OCI-LY3 (cell line): Measurements from ENCODE around the gene FOXK2.

Experiments used
- H2AFZ ChIP-seq: fragments of 200-600, 300-600 bp; shearing (Covaris generic); 2 replicates; pipeline ENCODE4 v1.6.0; 2014; ENCODE audit warnings: antibody characterized with exemption, low read depth, low read length
- H3K27ac ChIP-seq: fragments of 200-600, 300-600 bp; sonication (generic); 2 replicates; pipeline ENCODE4 v1.5.1; 2014; ENCODE audit warnings: mild to moderate bottlenecking, low read length, moderate library complexity, mixed read lengths
- H3K27me3 ChIP-seq: fragments of 200-600, 300-600 bp; sonication (generic); 2 replicates; pipeline ENCODE4 v1.6.1; 2014; ENCODE audit warnings: low read depth, low read length, mixed read lengths
- H3K36me3 ChIP-seq: fragments of 200-600, 300-600 bp; sonication (generic); replicated peaks from 2 replicates; pipeline ENCODE3; 2014; ENCODE audit warnings: low read depth, low read length, mixed read lengths
- H3K4me1 ChIP-seq: fragments of 300-600, 200-600 bp; sonication (generic); 2 replicates; pipeline ENCODE4 v1.6.1; 2014; ENCODE audit warnings: low read length, mixed read lengths
- H3K4me2 ChIP-seq: fragments of 200-600, 300-600 bp; sonication (generic); 2 replicates; pipeline ENCODE4 v1.6.1; 2014; ENCODE audit warnings: low read length, mixed read lengths
- H3K4me3 ChIP-seq: fragments of 300-600, 200-600 bp; sonication (generic); 2 replicates; pipeline ENCODE4 v1.5.1; 2014; ENCODE audit warnings: antibody characterized with exemption, mild to moderate bottlenecking, low read length, moderate library complexity
- H3K79me2 ChIP-seq: fragments of 300-600, 200-600 bp; shearing (Covaris generic); 2 replicates; pipeline ENCODE4 v1.6.1; 2014; ENCODE audit warnings: mild to moderate bottlenecking, low read length, mixed read lengths
- H3K9ac ChIP-seq: fragments of 300-600, 200-600 bp; shearing (Covaris generic); 2 replicates; pipeline ENCODE4 v1.6.0; 2014; ENCODE audit warnings: mild to moderate bottlenecking, low read length, moderate library complexity
- H3K9me3 ChIP-seq: fragments of 200-600, 300-600 bp; shearing (Covaris generic); 2 replicates; pipeline ENCODE4 v1.6.1; 2014; ENCODE audit warnings: low read length, mixed read lengths; ENCODE audit not compliant: insufficient read depth
- H4K20me1 ChIP-seq: fragments of 200-600, 300-600 bp; sonication (generic); 2 replicates; pipeline ENCODE4 v1.6.1; 2016; ENCODE audit warnings: low read length, mixed read lengths; ENCODE audit not compliant: insufficient read depth
- CTCF ChIP-seq: fragments of 200-600, 300-600 bp; sonication (generic); IDR thresholded peaks from 2 replicates; pipeline ENCODE4 v1.5.1; 2014; ENCODE audit warnings: antibody characterized with exemption, low read length, low read depth
- EZH2phosphoT487 ChIP-seq: fragments of 200-600 bp; shearing (Covaris generic); IDR thresholded peaks from 2 replicates; pipeline ENCODE4 v1.6.1; 2018; ENCODE audit warnings: antibody characterized with exemption, mixed run types, low read depth

Gene FOXK2

GRCh38 chr17:82590216-82590615 lies 70.7 kb downstream of the FOXK2 start:
- H3K4me2 ChIP-seq, result no peak overlapping the region
- H3K4me1 ChIP-seq, result peaks cover 11% of the 10 kb centered on the region
- peaks cover 25% of the 10 kb centered on the region for H3K36me3 ChIP-seq
- H3K27ac ChIP-seq, result no peak overlapping the region
- H3K9me3 ChIP-seq, result no peaks in the 10 kb centered on the region
- H3K9ac ChIP-seq, result no peak overlapping the region
- no peaks in the 10 kb centered on the region for H3K27me3 ChIP-seq
- no peaks in the 10 kb centered on the region for H4K20me1 ChIP-seq
- no peak overlapping the region for H3K4me3 ChIP-seq
- H2AFZ ChIP-seq, result no peak overlapping the region
- TF ChIP-seq EZH2phosphoT487 (no peak), CTCF (no peak)
- H3K79me2 ChIP-seq, result peaks cover 7% of the 10 kb centered on the region

- H3K27me3 ChIP-seq, result no peaks in the 10 kb centered on the region
- no peak overlapping the region for H3K27ac ChIP-seq
- H3K9ac ChIP-seq, result no peak overlapping the region
- no peaks in the 10 kb centered on the region for H4K20me1 ChIP-seq
- H3K4me3 ChIP-seq, result no peak overlapping the region
- H3K9me3 ChIP-seq, result no peaks in the 10 kb centered on the region
- peaks cover 10% of the 10 kb centered on the region for H3K79me2 ChIP-seq
- peaks cover 23% of the 10 kb centered on the region for H3K36me3 ChIP-seq
- peaks cover 11% of the 10 kb centered on the region for H3K4me1 ChIP-seq
- H3K4me2 ChIP-seq, result no peak overlapping the region
- no peak overlapping the region for H2AFZ ChIP-seq
- TF ChIP-seq CTCF (no peak), EZH2phosphoT487 (no peak)
Measured at GRCh38 chr17:82590881-82591539, 71.5 kb downstream of the FOXK2 start.

- Histone ChIP-seq H3K4me1 (peaks cover 11% of the 10 kb centered on the region), H2AFZ (no peak overlapping the region), H3K27ac (peak overlapping the region; percentile 77), H4K20me1 (no peaks in the 10 kb centered on the region), H3K27me3 (no peaks in the 10 kb centered on the region), H3K9ac (no peak overlapping the region), H3K79me2 (peaks cover 10% of the 10 kb centered on the region), H3K9me3 (no peaks in the 10 kb centered on the region), H3K4me2 (no peak overlapping the region), H3K36me3 (peaks cover 30% of the 10 kb centered on the region), H3K4me3 (no peak overlapping the region)
- TF ChIP-seq CTCF (no peak), EZH2phosphoT487 (no peak)
Measured at GRCh38 chr17:82592289-82592766, 72.8 kb downstream of the FOXK2 start.

DNA sequence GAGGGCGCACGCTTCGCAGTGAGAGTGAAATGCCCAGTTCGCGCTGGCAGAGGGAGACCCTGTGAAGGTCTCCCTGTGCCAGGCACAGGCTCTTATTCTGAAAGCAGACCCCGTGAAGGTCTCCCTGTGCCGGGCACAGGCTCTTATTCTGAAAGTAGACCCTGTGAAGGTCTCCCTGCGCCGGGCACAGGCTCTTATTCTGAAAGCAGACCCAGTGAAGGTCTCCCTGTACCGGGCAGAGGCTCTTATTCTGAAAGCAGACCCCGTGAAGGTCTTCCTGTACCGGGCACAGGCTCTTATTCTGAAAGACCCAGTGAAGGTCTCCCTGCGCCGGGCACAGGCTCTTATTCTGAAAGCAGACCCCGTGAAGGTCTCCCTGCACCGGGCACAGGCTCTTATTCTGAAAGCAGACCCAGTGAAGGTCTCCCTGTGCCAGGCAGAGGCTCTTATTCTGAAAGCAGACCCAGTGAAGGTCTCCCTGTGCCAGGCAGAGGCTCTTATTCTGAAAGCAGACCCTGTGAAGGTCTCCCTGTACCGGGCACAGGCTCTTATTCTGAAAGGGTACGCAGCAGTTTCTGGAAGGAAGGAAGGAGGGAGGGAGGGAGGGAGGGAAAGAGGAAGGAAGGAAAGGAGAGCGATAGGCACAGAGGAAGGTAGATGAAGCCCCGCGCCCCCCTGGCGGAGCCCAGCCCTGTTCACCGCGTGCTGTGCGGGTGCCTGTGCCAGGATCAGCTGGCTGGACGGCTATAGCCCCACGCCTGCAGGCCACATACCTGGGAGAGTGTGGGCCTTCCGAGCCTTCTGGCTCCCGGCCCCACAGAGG lies 73.4 kb downstream of the FOXK2 start:
- peaks cover 27% of the 10 kb centered on the region for H3K36me3 ChIP-seq
- H4K20me1 ChIP-seq, result no peaks in the 10 kb centered on the region
- peak overlapping the region; percentile 69 for H3K9ac ChIP-seq
- H3K4me2 ChIP-seq, result peak overlapping the region; percentile 98
- peak overlapping the region; percentile 77 for H3K27ac ChIP-seq
- H3K27me3 ChIP-seq, result no peaks in the 10 kb centered on the region
- no peak for TF ChIP-seq EZH2phosphoT487
- TF ChIP-seq CTCF, result no peak
- peaks cover 11% of the 10 kb centered on the region for H3K4me1 ChIP-seq
- peaks cover 10% of the 10 kb centered on the region for H3K79me2 ChIP-seq
- no peak overlapping the region for H2AFZ ChIP-seq
- no peaks in the 10 kb centered on the region for H3K9me3 ChIP-seq
- H3K4me3 ChIP-seq, result peak overlapping the region; percentile 85
